Mammary epithelial cell (primary cell): Measurements from ENCODE around the gene PPP1R13B.

Experiments
- EZH2 ChIP-seq: IDR thresholded peaks from 2 replicates; pipeline ENCODE4 v1.6.1; 2012; ENCODE audit warnings: low read length, inconsistent platforms, borderline replicate concordance
- TF ChIP-seq, protein P1 (sequence below), 2 donors: IDR thresholded peaks in 1 of 2; conservative IDR thresholded peaks in 1 of 2; 2 replicates each; pipeline ENCODE4 v1.5.1; 2011 to 2012; ENCODE audit warnings: inconsistent platforms in 2 of 2, low read length in 2 of 2, mild to moderate bottlenecking in 2 of 2, control low read depth in 1 of 2, low read depth in 1 of 2; ENCODE audit not compliant: insufficient read depth in 1 of 2; ENCODE audit errors: extremely low read depth in 1 of 2

DNA sequence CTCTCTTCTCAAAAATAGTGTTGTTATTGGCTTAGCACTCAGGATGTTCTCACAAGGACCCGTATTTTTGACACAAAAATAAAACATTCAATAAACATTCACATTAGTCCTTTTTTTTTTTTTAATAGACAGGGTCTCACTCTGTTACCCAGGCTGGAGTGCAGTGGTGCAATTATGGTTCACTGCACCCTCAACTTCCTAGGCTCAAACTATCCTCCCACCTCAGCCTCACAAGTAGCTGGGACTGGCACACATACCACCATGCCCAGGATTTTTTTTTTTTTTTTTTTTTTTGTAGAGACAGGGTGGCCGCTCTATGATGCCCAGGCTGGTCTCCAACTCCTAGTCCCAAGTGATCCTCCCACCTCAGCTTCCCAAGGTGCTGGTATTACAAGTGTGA is 27.0 kb downstream of the PPP1R13B start:
- TF ChIP-seq, protein P1, sequence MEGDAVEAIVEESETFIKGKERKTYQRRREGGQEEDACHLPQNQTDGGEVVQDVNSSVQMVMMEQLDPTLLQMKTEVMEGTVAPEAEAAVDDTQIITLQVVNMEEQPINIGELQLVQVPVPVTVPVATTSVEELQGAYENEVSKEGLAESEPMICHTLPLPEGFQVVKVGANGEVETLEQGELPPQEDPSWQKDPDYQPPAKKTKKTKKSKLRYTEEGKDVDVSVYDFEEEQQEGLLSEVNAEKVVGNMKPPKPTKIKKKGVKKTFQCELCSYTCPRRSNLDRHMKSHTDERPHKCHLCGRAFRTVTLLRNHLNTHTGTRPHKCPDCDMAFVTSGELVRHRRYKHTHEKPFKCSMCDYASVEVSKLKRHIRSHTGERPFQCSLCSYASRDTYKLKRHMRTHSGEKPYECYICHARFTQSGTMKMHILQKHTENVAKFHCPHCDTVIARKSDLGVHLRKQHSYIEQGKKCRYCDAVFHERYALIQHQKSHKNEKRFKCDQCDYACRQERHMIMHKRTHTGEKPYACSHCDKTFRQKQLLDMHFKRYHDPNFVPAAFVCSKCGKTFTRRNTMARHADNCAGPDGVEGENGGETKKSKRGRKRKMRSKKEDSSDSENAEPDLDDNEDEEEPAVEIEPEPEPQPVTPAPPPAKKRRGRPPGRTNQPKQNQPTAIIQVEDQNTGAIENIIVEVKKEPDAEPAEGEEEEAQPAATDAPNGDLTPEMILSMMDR (conservative IDR thresholded peaks at IDR 0.05 in 1 of 2, IDR thresholded peaks at IDR 0.05 in 1 of 2; ENCODE audit: extremely low read depth in 1 of 2, insufficient read depth in 1 of 2, low read depth in 1 of 2, low read length in 2 of 2) = no peak
- no peak for TF ChIP-seq EZH2
